Hematopoietic multipotent progenitor cell (in vitro differentiated cells): ENCODE data around the gene DACT3. TPM values are rescaled to one million over a fixed set of nuclear protein-coding genes. Genes with fewer than 3 reads are reported as not detected.

ENCODE experiments used
- DNase-seq, 3 donors: peaks; one replicate each; pipeline ENCODE4 v3.0.0-alpha.2; 2011 to 2015; ENCODE audit warnings: low read depth in 2 of 3, low spot score in 2 of 3
- total RNA-seq: library from RNA; depleted of rRNA; stranded (reverse); fragments of >200 nt; gene quantifications from one replicate; pipeline ENCODE4 v1.2.3, GENCODE V29; 2012

The DACT3 gene
- total RNA-seq, 1 donor = under 0.01 TPM

GRCh38 chr19:46670813-46671212 is 9.8 kb upstream of the DACT3 start:
- DNase-seq = no peak

- no peak for DNase-seq
These were observed 7.7 kb upstream of the DACT3 start for GRCh38 chr19:46668662-46669061.

GRCh38 chr19:46665072-46665471 is 4.1 kb upstream of the DACT3 start:
- no peak for DNase-seq

- peak; percentile 52 to 92 (median 84) for DNase-seq
These were observed 982 bp upstream of the DACT3 start for GRCh38 chr19:46661735-46662592.

- DNase-seq = no peak
These were observed 397 bp downstream of the DACT3 start for GRCh38 chr19:46660551-46661019.

- no peak for DNase-seq
These were observed 919 bp downstream of the DACT3 start for GRCh38 chr19:46660008-46660517.

GRCh38 chr19:46659151-46660007 is 1.6 kb downstream of the DACT3 start:
- DNase-seq = no peak

GRCh38 chr19:46656541-46656940 is 4.4 kb downstream of the DACT3 start:
- DNase-seq = no peak

- no peak for DNase-seq
These were observed 6.3 kb downstream of the DACT3 start for GRCh38 chr19:46654621-46655152.

- DNase-seq = no peak
These were observed 10.5 kb downstream of the DACT3 start for GRCh38 chr19:46650445-46650844.

- DNase-seq = no peak
These were observed 11.7 kb downstream of the DACT3 start for GRCh38 chr19:46648961-46649960.

GRCh38 chr19:46648060-46648960 is 12.7 kb downstream of the DACT3 start:
- no peak for DNase-seq

GRCh38 chr19:46646402-46646801 is 14.6 kb downstream of the DACT3 start:
- DNase-seq = no peak

GRCh38 chr19:46644720-46645119 is 16.3 kb downstream of the DACT3 start:
- DNase-seq = no peak

GRCh38 chr19:46640656-46641055 is 20.3 kb downstream of the DACT3 start:
- DNase-seq = no peak

GRCh38 chr19:46639358-46640182 is 21.4 kb downstream of the DACT3 start:
- peak in 2 of 3 donors; percentile 56 to 60 for DNase-seq

- DNase-seq = no peak
These were observed 23.8 kb downstream of the DACT3 start for GRCh38 chr19:46637224-46637623.
